HG02759 (cell line): ENCODE data around the gene KLHL14.

Experiments used
- ATAC-seq: cut with Tn5 transposase; IDR thresholded peaks from one replicate; pipeline ENCODE4 v1.9.1; 2021; ENCODE audit warnings: mild to moderate bottlenecking, moderate library complexity; ENCODE audit not compliant: unreplicated experiment

Gene KLHL14

GRCh38 chr18:32724071-32724749 lies 48.6 kb downstream of the KLHL14 start:
- ATAC-seq = no peak

GRCh38 chr18:32722279-32722678 lies 50.5 kb downstream of the KLHL14 start:
- ATAC-seq = no peak

- no peak for ATAC-seq
These were observed 55.7 kb downstream of the KLHL14 start for GRCh38 chr18:32717126-32717525.

GRCh38 chr18:32714571-32715148 lies 58.2 kb downstream of the KLHL14 start:
- ATAC-seq = peak; percentile 99

GRCh38 chr18:32712860-32713259 lies 60.0 kb downstream of the KLHL14 start:
- no peak for ATAC-seq

- ATAC-seq = no peak
These were observed 61.0 kb downstream of the KLHL14 start for GRCh38 chr18:32711862-32712261.

- ATAC-seq = no peak
These were observed 65.2 kb downstream of the KLHL14 start for GRCh38 chr18:32707586-32707985.

- no peak for ATAC-seq
These were observed 65.7 kb downstream of the KLHL14 start for GRCh38 chr18:32707147-32707546.

- ATAC-seq = no peak
These were observed 71.5 kb downstream of the KLHL14 start for GRCh38 chr18:32701313-32701712.

- ATAC-seq = no peak
These were observed 74.7 kb downstream of the KLHL14 start for GRCh38 chr18:32698153-32698552.

GRCh38 chr18:32696376-32696775 lies 76.4 kb downstream of the KLHL14 start:
- ATAC-seq = no peak

- ATAC-seq = no peak
These were observed 77.3 kb downstream of the KLHL14 start for GRCh38 chr18:32695534-32695933.

GRCh38 chr18:32688821-32689220 lies 84.0 kb downstream of the KLHL14 start:
- no peak for ATAC-seq

- no peak for ATAC-seq
These were observed 87.9 kb downstream of the KLHL14 start for GRCh38 chr18:32684940-32685339.

GRCh38 chr18:32684096-32684495 lies 88.7 kb downstream of the KLHL14 start:
- ATAC-seq = no peak

GRCh38 chr18:32683044-32683443 lies 89.8 kb downstream of the KLHL14 start:
- no peak for ATAC-seq

GRCh38 chr18:32677578-32677977 lies 95.2 kb downstream of the KLHL14 start:
- ATAC-seq = no peak

- ATAC-seq = no peak
These were observed 98.3 kb downstream of the KLHL14 start for GRCh38 chr18:32674491-32674890.

- no peak for ATAC-seq
These were observed 100.4 kb downstream of the KLHL14 start for GRCh38 chr18:32672398-32672797.

- ATAC-seq = no peak
These were observed 102.1 kb downstream of the KLHL14 start for GRCh38 chr18:32670727-32671126.

GRCh38 chr18:32669549-32670165 lies 103.2 kb downstream of the KLHL14 start:
- peak; percentile 48 for ATAC-seq

- no peak for ATAC-seq
These were observed 103.9 kb downstream of the KLHL14 start for GRCh38 chr18:32668956-32669355.
